Spinal cord (tissue), 10 donors: Measurements from ENCODE around the gene NINJ2. TPM values are rescaled to one million over a fixed set of nuclear protein-coding genes. Genes with fewer than 3 reads are reported as not detected.

ENCODE experiments used
- DNase-seq, 6 donors: peaks; one replicate each; pipeline versions ENCODE4 v3.0.0 to v3.0.0-alpha.2; 2013 to 2015; ENCODE audit warnings: low spot score in 6 of 6, low read depth in 4 of 6
- H3K27ac ChIP-seq: one replicate; pipeline ENCODE4 v1.5.1; 2013; ENCODE audit warnings: low read depth, low read length, control low read depth
- H3K27me3 ChIP-seq: one replicate; pipeline ENCODE4 v1.6.1; 2013; ENCODE audit warnings: low read length; ENCODE audit not compliant: control insufficient read depth, insufficient read depth
- H3K36me3 ChIP-seq: one replicate; pipeline ENCODE4 v1.6.1; 2013; ENCODE audit warnings: low read length; ENCODE audit not compliant: control insufficient read depth, insufficient read depth
- H3K4me1 ChIP-seq: one replicate; pipeline ENCODE4 v1.6.1; 2013; ENCODE audit warnings: low read length; ENCODE audit not compliant: control insufficient read depth, insufficient read depth
- H3K4me3 ChIP-seq: one replicate; pipeline ENCODE4 v1.5.1; 2013; ENCODE audit warnings: low read depth, low read length, control low read depth
- H3K9me3 ChIP-seq: one replicate; pipeline ENCODE4 v1.6.1; 2013; ENCODE audit warnings: low read length; ENCODE audit not compliant: control insufficient read depth, insufficient read depth
- WGBS: methylation state at CpG from one replicate; pipeline ENCODE4 v1.1.5; 2013; ENCODE audit warnings: missing lambda C conversion rate; ENCODE audit not compliant: insufficient coverage; 5-methylcytosine and 5-hydroxymethylcytosine counted together
- polyA plus RNA-seq, 2 donors: library from polyadenylated mRNA; unstranded; fragments of 120-200 nt; gene quantifications; one replicate each; pipeline ENCODE4 v1.2.1, GENCODE V29; 2013; ENCODE audit not compliant: insufficient read length in 2 of 2
- total RNA-seq, 2 donors: library from RNA; depleted of rRNA in 1 of 2; stranded (reverse); fragments of 120-200 nt in 1 of 2; fragments of >200 nt in 1 of 2; gene quantifications; one replicate each; pipeline versions ENCODE4 v1.2.3 to v1.2.4, GENCODE V29; 2013 to 2014
- donor health status: healthy.

Gene NINJ2
- total and polyA plus RNA-seq, 4 donors = 5.4 to 6.2 (median 6.0) TPM

DNA sequence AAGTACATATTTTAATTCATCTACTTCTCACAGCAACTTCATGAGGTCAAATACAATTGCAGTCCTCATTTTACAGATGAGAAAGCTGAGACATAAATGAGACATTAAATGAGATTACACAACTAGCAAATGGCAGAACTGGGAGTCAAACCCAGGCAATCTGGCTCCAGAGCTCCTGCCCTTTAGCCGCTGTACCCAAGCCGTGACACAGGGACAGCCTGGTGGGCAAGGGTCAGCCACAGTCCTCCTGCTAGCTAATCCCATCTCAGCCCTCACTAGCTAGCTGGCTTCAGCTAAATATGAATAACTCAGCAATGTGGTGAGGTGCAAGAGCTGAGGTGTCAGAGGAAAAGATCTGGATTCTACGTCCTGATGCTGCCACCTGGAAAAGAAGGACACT lies 54.8 kb downstream of the NINJ2 start:
- WGBS = 89% methylated on average over 3 of the region's 3 CpGs
- no peaks in the 10 kb centered on the region for H3K36me3 ChIP-seq
- no peaks in the 10 kb centered on the region for H3K9me3 ChIP-seq
- no peak overlapping the region for H3K4me3 ChIP-seq
- H3K27ac ChIP-seq = no peak overlapping the region
- peak in 1 of 6 donors; percentile 18 for DNase-seq
- H3K27me3 ChIP-seq = no peaks in the 10 kb centered on the region
- peaks cover 11% of the 10 kb centered on the region for H3K4me1 ChIP-seq

DNA sequence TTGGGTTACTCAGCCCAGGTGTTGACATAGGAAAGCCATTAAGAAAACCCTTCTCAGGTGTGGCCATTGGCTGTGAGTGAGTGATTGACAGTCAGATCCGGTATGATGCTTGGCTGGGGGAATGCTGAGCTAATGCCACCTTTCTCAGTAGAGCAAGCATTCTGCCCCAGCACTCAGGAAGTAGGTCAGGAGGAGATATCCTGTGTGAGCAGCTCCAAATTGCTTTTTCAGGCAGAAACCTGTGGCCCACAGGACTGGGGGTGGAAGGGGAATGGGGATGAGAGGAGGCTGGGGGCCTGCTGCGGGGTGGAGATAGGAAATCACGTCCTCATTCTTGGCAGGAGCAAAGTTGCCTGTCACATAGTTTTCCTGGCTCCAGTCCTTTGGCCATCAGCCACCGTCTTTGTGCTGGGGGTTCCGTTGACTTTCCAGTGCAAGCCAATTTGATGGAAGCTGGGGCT lies 55.7 kb downstream of the NINJ2 start:
- WGBS = 37% methylated on average over 5 of the region's 5 CpGs
- Histone ChIP-seq H3K4me1 (peaks cover 11% of the 10 kb centered on the region), H3K4me3 (no peak overlapping the region), H3K9me3 (no peaks in the 10 kb centered on the region), H3K27ac (no peak overlapping the region), H3K27me3 (no peaks in the 10 kb centered on the region), H3K36me3 (no peaks in the 10 kb centered on the region)
- peak in 2 of 6 donors; percentile 54 to 77 for DNase-seq

DNA sequence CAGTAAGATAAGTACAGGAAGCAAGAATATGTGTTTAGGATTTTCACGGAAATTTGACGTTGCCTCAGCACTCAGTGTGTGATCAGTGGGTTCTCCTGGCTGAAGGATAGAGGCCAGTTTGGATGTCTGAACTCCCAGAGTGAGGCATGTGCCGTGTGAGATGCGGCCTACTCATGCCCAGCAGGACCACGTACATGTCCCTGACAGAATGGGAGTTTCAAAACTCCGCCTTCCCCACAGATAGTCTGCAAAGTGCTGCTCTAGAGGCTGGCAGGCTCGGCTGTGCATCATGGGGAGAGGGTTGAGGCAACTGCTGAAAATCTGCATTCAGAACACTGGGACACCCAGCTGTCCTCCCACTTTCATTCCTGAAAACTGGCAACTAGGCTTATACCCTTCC lies 58.3 kb downstream of the NINJ2 start:
- Histone ChIP-seq H3K4me3 (no peak overlapping the region), H3K36me3 (no peaks in the 10 kb centered on the region), H3K27me3 (no peaks in the 10 kb centered on the region), H3K27ac (no peak overlapping the region), H3K9me3 (no peaks in the 10 kb centered on the region), H3K4me1 (peaks cover 6% of the 10 kb centered on the region)
- WGBS = 89% methylated on average over 6 of the region's 7 CpGs
- no peak for DNase-seq

DNA sequence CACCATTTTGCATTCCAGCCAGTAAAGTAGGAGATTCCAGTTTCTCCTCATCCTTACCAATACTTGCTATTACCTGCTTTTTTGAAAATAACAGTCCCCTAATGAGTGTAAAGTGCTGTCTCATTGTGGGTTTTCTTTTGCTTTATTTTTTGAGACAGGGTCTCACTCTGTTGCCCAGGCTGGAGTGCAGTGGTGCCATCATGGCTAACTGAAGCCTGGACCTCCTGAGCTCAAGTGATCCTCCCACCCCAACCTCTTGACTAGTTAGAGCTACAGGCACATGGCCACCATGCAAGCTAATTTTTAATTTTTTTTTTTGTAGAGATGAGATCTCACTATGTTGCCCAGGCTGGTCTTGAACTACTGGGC lies 60.6 kb downstream of the NINJ2 start:
- Histone ChIP-seq H3K36me3 (no peaks in the 10 kb centered on the region), H3K27me3 (no peaks in the 10 kb centered on the region), H3K27ac (no peak overlapping the region), H3K9me3 (no peaks in the 10 kb centered on the region), H3K4me3 (no peak overlapping the region), H3K4me1 (peaks cover 3% of the 10 kb centered on the region)
- no peak for DNase-seq

DNA sequence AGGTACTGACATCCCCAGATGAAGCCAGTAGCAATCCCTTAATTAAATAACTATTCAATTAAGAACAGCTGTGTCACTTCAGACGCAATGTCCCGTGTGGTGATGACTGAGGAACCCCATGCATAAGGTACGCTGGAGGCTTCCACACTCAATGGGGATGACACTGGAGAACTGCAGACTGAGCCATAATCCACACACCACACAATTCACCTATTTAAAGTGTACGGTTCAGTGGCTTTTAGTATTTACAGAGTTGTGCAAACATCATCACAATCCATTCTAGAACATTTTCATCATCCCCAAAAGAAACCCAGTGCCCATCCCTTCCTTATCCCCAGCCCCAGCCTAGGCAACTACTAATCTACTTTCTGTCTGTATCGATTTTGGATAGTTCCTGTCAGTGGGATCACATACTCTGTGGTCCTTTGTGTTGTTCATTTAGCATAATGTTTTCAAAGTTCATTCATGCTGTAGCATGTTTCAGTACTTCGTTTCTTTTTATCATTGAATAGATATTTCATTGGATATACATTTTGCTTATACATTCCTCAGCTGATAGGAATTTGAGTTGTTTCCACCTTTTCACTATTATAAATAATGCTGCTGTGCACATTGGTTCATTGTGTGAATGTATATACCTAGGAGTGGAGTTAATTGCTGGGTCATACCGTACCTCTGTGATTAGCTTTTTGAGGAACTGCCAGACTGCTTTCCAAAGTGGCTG lies 61.1 kb downstream of the NINJ2 start:
- H3K4me3 ChIP-seq = no peak overlapping the region
- WGBS = 93% methylated on average over 3 of the region's 7 CpGs
- no peaks in the 10 kb centered on the region for H3K27me3 ChIP-seq
- H3K9me3 ChIP-seq = no peaks in the 10 kb centered on the region
- H3K4me1 ChIP-seq = no peaks in the 10 kb centered on the region
- no peaks in the 10 kb centered on the region for H3K36me3 ChIP-seq
- no peak overlapping the region for H3K27ac ChIP-seq
- no peak for DNase-seq

DNA sequence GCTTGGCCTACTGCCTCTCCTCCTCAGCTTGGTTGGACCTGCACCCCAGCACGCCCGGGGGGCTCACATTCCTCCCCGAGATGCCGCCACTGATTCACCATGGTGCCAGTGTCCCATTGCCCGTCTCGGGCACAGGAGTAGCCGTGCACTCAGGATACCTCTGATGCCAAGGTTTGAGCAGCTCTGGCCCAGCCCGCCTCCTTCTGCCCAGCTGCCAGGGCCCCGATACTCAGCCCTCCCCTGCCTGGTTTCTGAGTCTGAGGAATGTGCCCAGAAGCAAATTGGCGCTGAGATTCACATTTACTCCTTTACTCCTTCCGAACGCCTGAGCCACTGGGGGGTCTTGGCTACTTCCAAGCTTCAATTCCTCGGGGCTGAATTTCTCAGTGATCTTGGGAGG lies 63.5 kb downstream of the NINJ2 start:
- Histone ChIP-seq H3K9me3 (no peaks in the 10 kb centered on the region), H3K4me1 (no peaks in the 10 kb centered on the region), H3K4me3 (no peak overlapping the region), H3K27ac (no peak overlapping the region), H3K27me3 (no peaks in the 10 kb centered on the region), H3K36me3 (no peaks in the 10 kb centered on the region)
- WGBS = 91% methylated on average over 11 of the region's 13 CpGs
- no peak for DNase-seq

DNA sequence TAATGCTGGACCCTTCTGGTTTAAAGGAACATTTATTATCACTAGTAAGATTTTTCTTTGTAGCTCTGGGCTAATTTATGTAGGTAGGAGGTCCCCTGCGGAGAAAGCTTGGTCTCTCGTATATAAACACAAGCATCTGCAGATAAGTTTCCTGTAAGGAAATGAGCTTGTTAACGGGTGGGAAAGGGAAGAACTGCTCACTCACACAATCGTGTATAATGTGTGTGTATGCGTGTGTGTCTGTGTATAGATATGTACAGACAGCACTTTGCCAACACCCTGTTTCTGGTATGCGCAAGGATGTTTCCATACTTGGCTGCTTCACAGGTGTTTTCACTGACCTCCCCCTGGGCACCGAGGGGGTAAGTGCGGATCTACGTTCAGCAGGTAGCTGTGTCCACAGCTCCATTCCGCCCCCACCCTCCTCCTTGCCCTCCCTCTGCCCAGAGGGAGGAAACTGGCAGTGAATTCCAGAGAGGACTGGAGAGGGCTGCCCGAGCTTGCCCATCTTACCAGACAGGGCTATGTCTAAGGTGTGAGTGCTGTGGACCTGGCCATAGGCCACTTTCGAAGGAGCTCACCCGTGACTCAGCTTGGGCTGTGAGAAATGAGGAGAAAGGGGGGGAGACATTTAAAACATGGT lies 65.2 kb downstream of the NINJ2 start:
- DNase-seq = no peak
- Histone ChIP-seq H3K36me3 (no peaks in the 10 kb centered on the region), H3K4me1 (no peaks in the 10 kb centered on the region), H3K27me3 (no peaks in the 10 kb centered on the region), H3K9me3 (no peaks in the 10 kb centered on the region), H3K4me3 (no peak overlapping the region), H3K27ac (no peak overlapping the region)
- WGBS = 81% methylated on average over 3 of the region's 13 CpGs

DNA sequence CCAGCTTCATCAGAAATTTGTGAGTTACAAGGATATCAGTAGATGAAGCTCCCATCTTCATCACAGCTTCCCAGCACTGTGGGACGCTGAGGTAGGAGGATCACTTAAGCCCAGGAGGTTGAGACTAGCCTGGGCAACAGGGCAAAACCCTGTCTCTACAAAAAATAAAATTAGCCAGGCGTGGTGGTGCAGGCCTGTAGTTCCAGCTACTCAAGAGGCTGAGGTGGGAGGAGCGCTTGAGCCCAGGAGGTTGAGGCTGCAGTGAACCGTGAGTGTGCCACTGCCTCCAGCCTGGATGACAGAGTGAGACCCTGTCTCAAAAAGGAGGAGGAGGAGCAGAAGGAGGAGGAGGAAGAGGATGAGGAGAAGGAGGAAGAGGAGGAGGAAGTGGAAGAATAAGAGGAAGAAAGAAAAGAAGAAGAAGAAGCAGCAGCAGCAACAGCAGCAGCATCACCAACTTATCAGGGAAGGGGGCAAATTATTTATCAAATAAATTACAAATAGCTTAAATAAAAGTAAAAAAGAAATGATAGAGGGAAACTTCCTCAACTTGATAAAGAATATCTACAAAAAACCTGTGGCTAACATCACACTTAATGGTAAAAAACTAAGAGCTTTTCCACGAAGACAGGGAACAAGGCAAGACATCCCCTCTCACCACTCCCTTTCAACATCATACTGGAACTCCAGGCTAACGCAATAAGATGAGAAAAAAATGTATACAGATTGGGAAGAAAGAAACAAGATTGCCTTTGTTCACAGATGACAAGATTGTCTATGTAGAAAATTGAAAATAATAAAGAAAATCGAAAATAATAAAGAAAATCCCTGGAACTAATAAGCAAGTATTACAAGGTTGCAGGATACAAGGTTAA lies 69.6 kb downstream of the NINJ2 start:
- H3K9me3 ChIP-seq = no peaks in the 10 kb centered on the region
- 73% methylated on average over 3 of the region's 7 CpGs for WGBS
- no peak overlapping the region for H3K4me3 ChIP-seq
- no peak for DNase-seq
- no peak overlapping the region for H3K27ac ChIP-seq
- no peaks in the 10 kb centered on the region for H3K36me3 ChIP-seq
- H3K4me1 ChIP-seq = peaks cover 9% of the 10 kb centered on the region
- H3K27me3 ChIP-seq = no peaks in the 10 kb centered on the region

DNA sequence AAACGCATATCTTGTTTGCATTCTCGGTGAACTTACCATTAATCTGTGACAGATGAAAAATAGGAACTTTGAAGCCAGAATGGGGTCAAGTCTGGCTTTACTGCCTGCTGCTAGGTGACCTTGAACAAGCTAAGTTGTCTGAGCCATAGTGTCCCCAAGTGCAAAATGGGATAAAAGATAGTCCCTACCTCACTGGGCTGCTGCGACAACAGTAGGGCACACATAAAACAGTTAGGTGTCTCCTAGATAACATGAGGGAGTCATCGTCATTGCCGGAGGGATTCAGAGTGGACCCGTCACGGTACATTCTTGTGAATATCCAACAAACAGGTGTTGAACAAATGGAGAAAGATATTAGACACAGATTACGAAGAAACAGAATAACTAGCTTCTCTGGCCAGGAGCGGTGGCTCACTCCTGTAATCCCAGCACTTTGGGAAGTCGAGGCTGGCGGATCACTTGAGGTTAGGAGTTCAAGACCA lies 71.2 kb downstream of the NINJ2 start:
- Histone ChIP-seq H3K4me1 (peaks cover 9% of the 10 kb centered on the region), H3K36me3 (no peaks in the 10 kb centered on the region), H3K27ac (no peak overlapping the region), H3K4me3 (no peak overlapping the region), H3K9me3 (peaks cover 2% of the 10 kb centered on the region), H3K27me3 (no peaks in the 10 kb centered on the region)
- 77% methylated on average over 7 of the region's 11 CpGs for WGBS
- no peak for DNase-seq
